Measurements from ENCODE around the gene OR2T12. TPM values are rescaled to one million over a fixed set of nuclear protein-coding genes. Genes with fewer than 3 reads are reported as not detected.
"Not testable (repeated sequence)": the region's sequence is repeated elsewhere in the genome, so short reads cannot be mapped to it uniquely, and the experiment has no call there.

The OR2T12 gene
- total and polyA plus RNA-seq, 2 of the 13 experiments (the other 11 are each of a cell fraction or from before 2014, with no cell fraction given), result not detected

DNA sequence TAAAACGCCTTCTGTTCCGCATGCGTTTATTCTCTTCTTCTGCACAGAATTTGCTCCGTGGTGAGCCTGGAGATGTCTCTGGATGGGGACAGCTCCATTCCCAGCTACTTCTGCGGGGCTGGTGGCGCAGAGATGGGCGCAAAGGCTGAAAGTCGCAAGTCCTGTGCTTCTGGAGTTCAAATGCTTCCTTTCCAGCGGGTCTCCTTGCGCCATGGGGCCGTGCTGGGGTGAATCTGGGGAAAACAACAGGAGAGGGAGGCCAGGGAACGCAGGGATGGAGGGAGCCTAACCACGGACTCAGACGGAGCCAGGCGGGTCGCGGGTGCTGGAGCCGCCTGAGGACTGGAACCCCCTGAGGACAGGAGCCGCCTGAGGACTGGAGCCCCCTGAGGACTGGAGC lies 2.9 kb upstream of the OR2T12 start (continued):
- TF ChIP-seq PCBP2 (optimal IDR thresholded peaks at IDR 0.05; ENCODE audit: low read depth, low read length, poor library complexity, severe bottlenecking), result no peak
- TF ChIP-seq MXD4 (CRISPR knock-in tag; IDR thresholded peaks at IDR 0.05), result no peak
- no peak for TF ChIP-seq ZBTB7A (CRISPR knock-in tag; IDR thresholded peaks at IDR 0.05)
- no peak for TF ChIP-seq ZFP90 (CRISPR knock-in tag; IDR thresholded peaks at IDR 0.05; ENCODE audit: borderline replicate concordance)
- TF ChIP-seq, protein P1, sequence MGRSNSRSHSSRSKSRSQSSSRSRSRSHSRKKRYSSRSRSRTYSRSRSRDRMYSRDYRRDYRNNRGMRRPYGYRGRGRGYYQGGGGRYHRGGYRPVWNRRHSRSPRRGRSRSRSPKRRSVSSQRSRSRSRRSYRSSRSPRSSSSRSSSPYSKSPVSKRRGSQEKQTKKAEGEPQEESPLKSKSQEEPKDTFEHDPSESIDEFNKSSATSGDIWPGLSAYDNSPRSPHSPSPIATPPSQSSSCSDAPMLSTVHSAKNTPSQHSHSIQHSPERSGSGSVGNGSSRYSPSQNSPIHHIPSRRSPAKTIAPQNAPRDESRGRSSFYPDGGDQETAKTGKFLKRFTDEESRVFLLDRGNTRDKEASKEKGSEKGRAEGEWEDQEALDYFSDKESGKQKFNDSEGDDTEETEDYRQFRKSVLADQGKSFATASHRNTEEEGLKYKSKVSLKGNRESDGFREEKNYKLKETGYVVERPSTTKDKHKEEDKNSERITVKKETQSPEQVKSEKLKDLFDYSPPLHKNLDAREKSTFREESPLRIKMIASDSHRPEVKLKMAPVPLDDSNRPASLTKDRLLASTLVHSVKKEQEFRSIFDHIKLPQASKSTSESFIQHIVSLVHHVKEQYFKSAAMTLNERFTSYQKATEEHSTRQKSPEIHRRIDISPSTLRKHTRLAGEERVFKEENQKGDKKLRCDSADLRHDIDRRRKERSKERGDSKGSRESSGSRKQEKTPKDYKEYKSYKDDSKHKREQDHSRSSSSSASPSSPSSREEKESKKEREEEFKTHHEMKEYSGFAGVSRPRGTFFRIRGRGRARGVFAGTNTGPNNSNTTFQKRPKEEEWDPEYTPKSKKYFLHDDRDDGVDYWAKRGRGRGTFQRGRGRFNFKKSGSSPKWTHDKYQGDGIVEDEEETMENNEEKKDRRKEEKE (IDR thresholded peaks at IDR 0.05), result no peak
- no peak for TF ChIP-seq GMEB1 (CRISPR knock-in tag; IDR thresholded peaks at IDR 0.05; ENCODE audit: borderline replicate concordance)
- TF ChIP-seq THYN1 (CRISPR knock-in tag; IDR thresholded peaks at IDR 0.05; ENCODE audit: borderline replicate concordance, low read depth), result no peak

- H3K27me3 ChIP-seq (ENCODE audit: control insufficient read depth in 1 of 2, insufficient read depth in 2 of 2, low read length in 2 of 2); in situ Hi-C loops (cut with HindIII; ENCODE audit: extremely low pct_ligation_motif_present, low pct_unique_long_range_greater_than_20kb); POLR2A ChIA-PET; FAIRE-seq; DNase-seq (ENCODE audit: low spot score); H4K20me1 ChIP-seq (ENCODE audit: insufficient read depth, low read length); H3K4me1 ChIP-seq (ENCODE audit: insufficient read depth, low read length); BruUV-seq (replicated peaks); H3K4me3 ChIP-seq (replicated peaks in 1 of 3; ENCODE audit: insufficient read depth in 1 of 3, low read depth in 2 of 3, low read length in 3 of 3); H2AFZ ChIP-seq (ENCODE audit: low read length); H3K4me2 ChIP-seq (ENCODE audit: low read depth, low read length); ATAC-seq; H3K9ac ChIP-seq (ENCODE audit: insufficient read depth, low read depth, low read length); H3K79me2 ChIP-seq (ENCODE audit: insufficient read depth, low read length); intact Hi-C loops (cut with micrococcal nuclease; ENCODE audit: unreplicated experiment); H3K27ac ChIP-seq (ENCODE audit: extremely low read length, insufficient read depth, low read length); CTCF ChIA-PET (ENCODE audit: low intra/inter-chr PET ratio, low total read pairs); H3K36me3 ChIP-seq (replicated peaks in 1 of 2; ENCODE audit: control insufficient read depth in 1 of 2, insufficient read depth in 2 of 2, low read length in 2 of 2): not testable (repeated sequence)
- WGBS (ENCODE audit: low lambda C conversion rate), result 9% methylated on average over 7 of the region's 9 CpGs
- peaks cover 42% of the 10 kb centered on the region for H3K9me3 ChIP-seq (ENCODE audit: low read length)
Measured at GRCh38 chr1:248305672-248306071, 2.4 kb upstream of the OR2T12 start.
